Esophagus squamous epithelium (tissue), 4 donors: ENCODE measurements around the gene C22orf15.

ENCODE experiments used
- POLR2A ChIP-seq, 4 donors: fragments of 450-650 bp; IDR thresholded peaks; one replicate each; pipeline ENCODE4 v1.6.1; 2017; ENCODE audit warnings: antibody characterized with exemption in 4 of 4, mild to moderate bottlenecking in 4 of 4, moderate library complexity in 3 of 4
- TF ChIP-seq, protein P1 (sequence below), 6 experiments: fragments of 450-650 bp in 4 of 6; fragments of 200-600 bp in 2 of 6; sonication (generic) in 2 of 6; IDR thresholded peaks; one replicate each; pipeline ENCODE4 v1.5.1; 2016 to 2019; ENCODE audit warnings: antibody characterized with exemption in 6 of 6, mild to moderate bottlenecking in 4 of 6, moderate library complexity in 4 of 6

DNA sequence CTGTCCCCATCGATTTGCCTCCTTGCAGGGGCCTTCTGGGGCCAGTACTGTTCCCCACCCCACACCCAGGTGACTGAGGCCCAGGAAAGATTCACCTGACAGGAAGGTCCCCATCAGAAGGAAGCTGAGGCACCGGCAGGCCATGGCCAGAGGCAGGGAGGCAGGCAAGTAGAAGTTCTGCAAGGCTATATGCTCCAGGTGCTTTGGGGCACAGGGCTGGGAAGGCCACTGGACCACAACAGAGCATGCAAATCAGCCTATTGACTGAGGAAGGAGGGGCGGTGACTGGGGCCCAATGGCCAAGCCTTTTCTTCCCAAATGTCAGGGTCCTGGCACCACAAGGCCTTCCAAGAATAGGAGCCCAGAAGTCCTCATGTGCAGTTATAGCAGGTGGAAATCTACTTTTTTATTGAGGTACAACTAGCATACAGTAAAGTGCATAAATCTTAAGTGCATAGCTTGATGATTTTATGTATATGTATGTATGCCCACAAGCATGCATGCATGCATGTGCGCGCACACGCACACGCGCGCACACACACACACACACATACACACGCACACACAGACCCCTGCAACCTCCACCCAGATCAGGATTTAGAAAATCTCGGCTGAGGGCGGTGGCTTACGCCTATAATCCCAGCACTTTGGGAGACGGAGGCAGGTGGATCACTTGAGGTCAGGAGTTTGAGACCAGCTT lies 8.4 kb upstream of the C22orf15 start, which contains the start of gene VPREB3:
- no peak for TF ChIP-seq POLR2A (IDR thresholded peaks at IDR 0.05)
- TF ChIP-seq, protein P1, sequence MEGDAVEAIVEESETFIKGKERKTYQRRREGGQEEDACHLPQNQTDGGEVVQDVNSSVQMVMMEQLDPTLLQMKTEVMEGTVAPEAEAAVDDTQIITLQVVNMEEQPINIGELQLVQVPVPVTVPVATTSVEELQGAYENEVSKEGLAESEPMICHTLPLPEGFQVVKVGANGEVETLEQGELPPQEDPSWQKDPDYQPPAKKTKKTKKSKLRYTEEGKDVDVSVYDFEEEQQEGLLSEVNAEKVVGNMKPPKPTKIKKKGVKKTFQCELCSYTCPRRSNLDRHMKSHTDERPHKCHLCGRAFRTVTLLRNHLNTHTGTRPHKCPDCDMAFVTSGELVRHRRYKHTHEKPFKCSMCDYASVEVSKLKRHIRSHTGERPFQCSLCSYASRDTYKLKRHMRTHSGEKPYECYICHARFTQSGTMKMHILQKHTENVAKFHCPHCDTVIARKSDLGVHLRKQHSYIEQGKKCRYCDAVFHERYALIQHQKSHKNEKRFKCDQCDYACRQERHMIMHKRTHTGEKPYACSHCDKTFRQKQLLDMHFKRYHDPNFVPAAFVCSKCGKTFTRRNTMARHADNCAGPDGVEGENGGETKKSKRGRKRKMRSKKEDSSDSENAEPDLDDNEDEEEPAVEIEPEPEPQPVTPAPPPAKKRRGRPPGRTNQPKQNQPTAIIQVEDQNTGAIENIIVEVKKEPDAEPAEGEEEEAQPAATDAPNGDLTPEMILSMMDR (IDR thresholded peaks at IDR 0.05): no peak
